Renal cortex interstitium (tissue), 15 donors: ENCODE results near the gene CCDC157. TPM values are rescaled to one million over a fixed set of nuclear protein-coding genes. Genes with fewer than 3 reads are reported as not detected.

Experiments used
- DNase-seq, 11 donors: peaks; one replicate each; pipeline ENCODE4 v3.0.0-alpha.2; 2013; ENCODE audit warnings: low read depth in 9 of 11, low spot score in 4 of 11; ENCODE audit errors: extremely low read depth in 1 of 11
- long read RNA-seq, 16 experiments: transcript quantifications; one replicate each; lab custom pipeline, GENCODE V29; 2026
- polyA plus RNA-seq, 3 donors: library from polyadenylated mRNA; unstranded; fragments of 120-200 nt; gene quantifications; one replicate each; pipeline ENCODE4 v1.2.1, GENCODE V29; 2013; ENCODE audit not compliant: insufficient read length in 3 of 3

Gene CCDC157
- 10 to 100 TPM in 1 of 3 donors, 1 to 10 TPM in 2; 5.6 to 10.1 (median 6.9) TPM for polyA plus RNA-seq
- long read RNA-seq, donor 1, partial matches to known transcripts, result 0 of 7 reads
- long read RNA-seq, donor 1, other reads (novel, unspliced or antisense), result 6 of 7 reads
- long read RNA-seq, donor 2, partial matches to known transcripts, result 0 of 4 reads
- long read RNA-seq, donor 2, other reads (novel, unspliced or antisense), result 0 of 4 reads
- long read RNA-seq, donor 3, transcript CCDC157-202 (3 exons, 1,759 nt), result major isoform, 5 of 11 reads
- long read RNA-seq, donor 3, partial matches to known transcripts, result 0 of 11 reads
- long read RNA-seq, donor 3, other reads (novel, unspliced or antisense), result 5 of 11 reads
- long read RNA-seq, donor 4, partial matches to known transcripts, result 0 of 1 reads
- long read RNA-seq, donor 4, other reads (novel, unspliced or antisense), result 0 of 1 reads
- long read RNA-seq, donor 5, partial matches to known transcripts, result 0 of 4 reads
- long read RNA-seq, donor 5, other reads (novel, unspliced or antisense), result 0 of 4 reads
- long read RNA-seq, donor 6, partial matches to known transcripts, result 0 of 3 reads
- long read RNA-seq, donor 6, other reads (novel, unspliced or antisense), result 0 of 3 reads
- long read RNA-seq, donor 7, partial matches to known transcripts, result 0 of 4 reads
- long read RNA-seq, donor 7, other reads (novel, unspliced or antisense), result 0 of 4 reads
- long read RNA-seq, donor 8, transcript CCDC157-202 (3 exons, 1,759 nt), result major isoform, 6 of 16 reads
- long read RNA-seq, donor 8, partial matches to known transcripts, result 0 of 16 reads
- long read RNA-seq, donor 8, other reads (novel, unspliced or antisense), result 10 of 16 reads
- long read RNA-seq, donor 9, partial matches to known transcripts, result 0 of 4 reads
- long read RNA-seq, donor 9, other reads (novel, unspliced or antisense), result 0 of 4 reads
- long read RNA-seq, donor 10, partial matches to known transcripts, result 0 of 4 reads
- long read RNA-seq, donor 10, other reads (novel, unspliced or antisense), result 0 of 4 reads
- long read RNA-seq, donor 11, partial matches to known transcripts, result 0 of 10 reads
- long read RNA-seq, donor 11, other reads (novel, unspliced or antisense), result 7 of 10 reads
- long read RNA-seq, donor 12, partial matches to known transcripts, result 0 of 2 reads
- long read RNA-seq, donor 12, other reads (novel, unspliced or antisense), result 0 of 2 reads
- long read RNA-seq, donor 13, transcript CCDC157-202 (3 exons, 1,759 nt), result major isoform, 5 of 7 reads
- long read RNA-seq, donor 13, partial matches to known transcripts, result 0 of 7 reads
- long read RNA-seq, donor 13, other reads (novel, unspliced or antisense), result 0 of 7 reads
- long read RNA-seq, donor 14, partial matches to known transcripts, result 0 of 1 reads
- long read RNA-seq, donor 14, other reads (novel, unspliced or antisense), result 0 of 1 reads
- long read RNA-seq, donor 15, partial matches to known transcripts, result 0 of 4 reads
- long read RNA-seq, donor 15, other reads (novel, unspliced or antisense), result 0 of 4 reads
- long read RNA-seq, donor 16, partial matches to known transcripts, result 9 of 31 reads
- long read RNA-seq, donor 16, other reads (novel, unspliced or antisense), result 17 of 31 reads

GRCh38 chr22:30356449-30357235 is at the start of gene CCDC157, which contains the start of gene SF3A1:
TSS of gene CCDC157 (plus strand) at chr22:30357007. CDS start at chr22:30366001, 8,994 bp downstream.
TSS of gene SF3A1 (minus strand) at chr22:30356894. CDS start at chr22:30356792, 102 bp downstream.
- peak; percentile 77 to 89 (median 87) for DNase-seq

GRCh38 chr22:30307041-30307574 is 49.7 kb upstream of the CCDC157 start:
- no peak for DNase-seq

- no peak for DNase-seq
Observed at GRCh38 chr22:30308093-30308492, 48.7 kb upstream of the CCDC157 start.

- no peak for DNase-seq
Observed at GRCh38 chr22:30308518-30309230, 48.1 kb upstream of the CCDC157 start.

- DNase-seq, result no peak
Observed at GRCh38 chr22:30309951-30310741, 46.7 kb upstream of the CCDC157 start.

DNA sequence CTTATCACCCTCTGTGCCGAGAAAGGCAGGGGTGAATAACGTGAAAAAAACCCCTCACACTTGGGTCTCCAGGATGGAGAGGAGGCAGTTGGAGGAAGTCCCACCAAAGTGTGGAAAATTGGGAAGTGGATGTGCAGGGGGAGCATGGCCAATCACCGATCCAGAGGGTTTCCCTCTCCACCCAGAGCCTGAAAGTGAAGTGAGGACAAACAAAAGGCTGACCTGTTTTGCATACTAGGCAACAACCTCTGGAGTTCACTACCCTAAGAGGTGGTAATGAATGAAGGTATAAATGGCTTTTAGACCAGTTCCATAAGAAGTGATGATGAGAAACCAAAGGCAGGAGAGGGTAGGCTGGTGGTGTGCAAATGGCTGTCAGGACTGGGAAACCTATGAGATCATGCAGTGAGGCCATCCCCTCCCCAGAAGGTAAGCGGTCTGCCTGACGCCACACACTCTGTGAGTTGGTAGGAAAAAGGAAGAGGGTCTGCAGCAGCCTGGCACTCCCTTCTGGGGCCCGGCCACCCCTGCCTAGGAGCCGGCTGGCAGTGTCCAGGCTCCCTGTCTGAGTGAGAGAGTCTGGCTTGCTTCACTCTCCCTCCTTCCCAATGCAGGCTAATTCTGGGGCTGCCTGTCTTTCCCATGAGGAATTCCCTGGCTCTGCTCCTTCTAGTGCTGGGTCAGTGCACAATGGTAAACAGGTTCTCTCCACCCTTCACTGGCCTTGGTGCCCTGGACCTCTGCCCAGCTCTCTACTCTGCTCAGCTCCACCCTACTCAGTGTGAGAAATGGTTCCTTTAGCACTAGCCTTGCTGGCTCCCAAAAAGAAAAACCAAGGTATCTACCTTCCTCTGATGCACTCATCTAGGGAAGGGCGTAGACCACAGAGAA is 45.7 kb upstream of the CCDC157 start:
- peak in 1 of 11 donors; percentile 68 for DNase-seq

DNA sequence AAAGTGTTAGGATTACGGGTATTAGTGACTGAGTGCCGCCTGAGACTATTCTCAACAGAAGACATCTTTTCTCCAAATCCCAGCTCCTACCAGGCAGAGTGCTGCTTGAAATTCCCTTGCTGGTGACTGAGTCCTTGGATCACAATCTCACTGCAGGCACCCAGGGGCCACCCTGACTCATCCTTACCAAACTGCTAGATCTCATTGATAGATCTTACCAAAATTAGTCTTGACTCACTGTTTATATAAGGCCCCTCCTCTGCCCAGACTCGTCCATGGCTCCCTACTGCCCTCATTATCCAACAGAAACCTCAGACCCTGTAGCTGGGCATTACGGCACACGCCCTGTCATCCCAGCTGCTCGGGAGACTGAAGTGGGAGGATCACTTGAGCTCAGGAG is 44.8 kb upstream of the CCDC157 start:
- no peak for DNase-seq

DNA sequence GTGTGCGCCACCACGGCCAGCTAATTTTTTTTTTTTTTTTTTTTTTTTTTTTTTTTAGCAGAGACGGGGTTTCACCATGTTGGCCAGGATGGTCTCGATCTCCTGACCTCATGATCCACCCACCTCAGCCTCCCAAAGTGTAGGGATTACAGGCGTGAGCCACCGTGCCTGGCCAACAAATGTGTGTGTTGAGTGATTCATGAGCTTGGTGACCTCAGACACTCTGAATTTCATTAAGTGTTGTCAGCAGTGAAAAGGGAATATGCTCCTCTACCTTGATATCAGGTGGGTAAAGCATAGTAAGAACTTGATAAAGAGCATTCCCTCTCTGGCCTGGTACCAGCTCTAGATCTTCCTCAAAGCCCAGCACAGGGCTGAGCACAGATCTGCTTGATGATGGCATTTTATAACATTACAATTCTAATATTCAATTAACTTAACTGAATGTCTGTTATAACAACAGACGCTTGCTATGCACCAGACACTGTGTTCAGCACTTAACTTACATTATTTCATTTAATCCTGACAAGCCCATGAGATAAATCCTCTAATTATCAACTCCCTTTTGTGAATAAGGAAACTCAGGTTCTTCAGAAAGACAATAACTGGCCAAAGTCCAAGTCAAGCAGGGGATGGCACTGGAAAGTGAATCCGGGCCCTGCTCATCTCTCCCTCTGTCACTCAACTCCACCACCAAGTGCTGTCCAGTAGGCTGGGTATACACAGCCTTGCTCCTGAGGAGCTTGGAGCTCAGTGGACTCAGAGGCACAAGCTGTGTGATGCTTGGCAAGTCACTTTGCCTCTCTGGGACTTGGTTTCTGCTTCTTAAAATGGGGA is 43.1 kb upstream of the CCDC157 start:
- DNase-seq, result no peak

DNA sequence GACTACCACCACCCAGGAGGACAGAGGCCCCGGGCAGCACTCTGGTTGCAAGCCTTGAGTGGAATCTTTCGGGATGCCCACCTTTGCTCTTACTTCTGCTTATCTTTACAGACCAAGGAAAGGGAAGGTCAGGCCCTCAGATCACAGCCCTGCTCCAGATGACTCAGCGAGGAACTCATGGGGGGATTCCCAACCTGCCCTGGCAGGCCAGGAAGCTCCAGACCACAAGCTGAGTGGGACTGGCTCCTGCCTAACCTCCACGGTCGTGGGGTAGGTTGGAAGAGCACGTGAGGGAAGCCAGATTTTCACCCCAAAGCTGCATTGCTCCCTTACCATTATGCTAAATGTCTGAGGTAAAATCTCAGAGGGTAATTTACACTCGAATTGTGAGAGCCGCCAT is 41.9 kb upstream of the CCDC157 start:
- DNase-seq, result no peak

DNA sequence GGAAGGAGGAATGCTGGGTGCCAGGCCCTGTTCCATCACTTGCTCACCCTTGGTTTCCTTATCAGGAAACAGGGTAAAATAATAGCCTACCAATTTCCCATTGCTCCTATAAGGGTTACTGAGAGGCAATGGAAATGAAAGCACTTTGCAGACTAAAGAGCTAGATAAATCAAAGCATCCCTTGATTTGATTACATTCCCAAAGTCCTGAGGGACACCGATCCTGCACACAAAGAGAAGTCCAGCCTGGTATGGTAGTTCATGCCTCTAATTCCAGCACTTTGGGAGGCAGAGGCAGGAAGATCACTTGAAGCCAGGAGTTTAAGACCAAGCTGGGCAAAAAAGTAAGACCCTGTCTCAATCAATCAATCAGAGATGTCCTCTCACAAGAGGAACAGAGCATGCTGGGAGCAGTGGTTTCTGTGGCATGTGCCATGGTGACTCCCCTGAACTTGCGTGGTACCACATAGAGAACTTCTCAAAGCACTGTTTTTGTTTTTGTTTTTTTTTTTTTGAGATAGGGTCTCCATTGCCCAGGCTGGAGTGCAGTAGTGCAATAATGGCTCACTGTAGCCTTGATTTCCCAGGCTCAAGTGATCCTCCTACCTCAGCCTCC is 40.7 kb upstream of the CCDC157 start:
- DNase-seq, result no peak

DNA sequence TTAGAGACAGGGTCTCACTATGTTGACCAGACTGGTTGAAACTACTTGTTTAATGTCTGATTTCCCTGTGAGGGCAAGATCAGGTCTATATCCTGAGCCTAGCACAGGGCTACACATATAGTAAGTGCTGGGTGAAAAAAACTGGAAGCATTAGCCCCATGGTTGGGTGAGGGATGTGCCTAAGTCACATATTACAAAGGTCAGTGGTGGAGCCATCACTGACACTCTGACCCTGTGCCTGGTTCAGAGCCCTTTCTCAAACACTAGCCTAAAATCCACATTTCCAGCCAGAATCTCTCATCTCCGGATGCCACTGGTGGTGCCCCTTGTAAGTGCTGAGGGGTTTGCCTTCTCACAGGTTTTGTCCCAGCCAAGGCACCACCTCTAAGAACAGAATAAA is 39.0 kb upstream of the CCDC157 start:
- no peak for DNase-seq

- DNase-seq, result no peak
Observed at GRCh38 chr22:30318799-30319419, 37.9 kb upstream of the CCDC157 start.

DNA sequence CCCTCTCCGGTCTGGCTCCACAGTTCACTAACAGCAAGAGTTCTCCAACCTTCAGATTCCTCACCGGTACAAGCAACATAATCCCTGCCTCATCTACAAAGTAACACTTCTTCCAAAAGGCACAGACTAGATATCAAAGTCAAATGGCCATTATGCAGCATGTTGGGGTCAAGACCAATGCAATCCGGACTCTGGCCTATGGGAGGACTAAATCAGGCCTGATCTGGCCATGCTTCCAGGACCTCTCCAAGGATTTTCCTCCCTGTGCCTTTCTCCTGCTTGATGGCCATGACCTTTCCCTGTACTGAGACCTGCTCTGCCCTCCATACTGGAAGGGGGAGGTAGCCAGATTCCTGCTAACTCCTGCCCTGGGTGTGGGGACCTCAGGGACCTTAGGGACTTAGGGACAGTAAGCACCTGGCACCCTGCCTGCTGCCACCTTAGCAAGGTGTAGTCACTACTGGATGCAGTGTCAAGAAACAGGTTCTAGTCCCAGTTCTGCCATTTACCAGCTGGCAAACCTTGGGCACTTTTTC is 36.7 kb upstream of the CCDC157 start:
- no peak for DNase-seq
